Epithelial cell of prostate (primary cell): ENCODE results near the gene LACTBL1.

Experiments
- DNase-seq: peaks from one replicate; pipeline ENCODE4 v3.0.0-alpha.2; 2011; ENCODE audit warnings: low read depth, low spot score
- H3K27ac ChIP-seq: fragments of 450-650 bp; 2 replicates; pipeline ENCODE4 v1.5.1; 2017; ENCODE audit warnings: mild to moderate bottlenecking

Gene LACTBL1

GRCh38 chr1:22978299-22978698, 5.6 kb upstream of the LACTBL1 start:
- no peak for DNase-seq
- peak overlapping the region; percentile 1 for H3K27ac ChIP-seq

DNA sequence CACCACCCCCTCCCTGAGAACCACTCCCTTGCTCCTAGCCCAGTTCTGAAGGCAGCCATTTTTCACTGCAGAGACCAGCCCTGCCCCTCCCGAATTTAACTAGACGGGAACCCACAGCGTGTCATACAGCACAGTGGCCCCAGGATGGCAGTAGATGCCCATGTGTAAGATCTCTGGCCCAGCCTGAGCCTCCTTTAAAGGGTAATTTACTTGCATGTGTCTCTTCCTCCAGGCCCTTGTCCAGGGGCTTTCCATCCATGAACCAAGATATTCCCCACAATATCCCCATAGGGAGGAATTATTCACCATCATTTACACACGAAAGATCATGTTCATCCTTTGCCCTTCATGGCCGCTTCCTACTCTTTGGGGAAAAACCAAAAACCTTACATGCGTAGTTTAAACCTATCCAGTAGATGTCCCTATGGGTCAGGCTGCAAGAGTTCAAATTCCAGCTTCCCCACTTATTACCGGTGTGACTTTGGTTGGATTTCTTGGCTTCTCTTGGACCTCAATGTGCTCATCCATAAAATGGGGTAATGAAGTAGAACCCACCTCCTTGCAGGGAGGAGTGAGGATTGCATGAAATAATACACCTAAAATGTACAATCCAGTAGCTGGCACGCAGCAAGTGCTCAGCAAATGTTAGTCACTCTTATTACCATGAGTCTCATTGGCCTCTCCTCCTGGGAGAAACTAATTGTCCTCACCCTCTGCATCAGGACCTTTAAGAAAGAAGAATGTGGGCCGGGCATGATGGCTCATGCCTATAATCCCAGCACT, 4.0 kb upstream of the LACTBL1 start:
- peak overlapping the region; percentile 9 for H3K27ac ChIP-seq
- DNase-seq: no peak

GRCh38 chr1:22976127-22976460, 3.4 kb upstream of the LACTBL1 start:
- no peak for DNase-seq
- H3K27ac ChIP-seq: no peak overlapping the region

GRCh38 chr1:22975694-22976093, 3.0 kb upstream of the LACTBL1 start:
- no peak for DNase-seq
- no peak overlapping the region for H3K27ac ChIP-seq

DNA sequence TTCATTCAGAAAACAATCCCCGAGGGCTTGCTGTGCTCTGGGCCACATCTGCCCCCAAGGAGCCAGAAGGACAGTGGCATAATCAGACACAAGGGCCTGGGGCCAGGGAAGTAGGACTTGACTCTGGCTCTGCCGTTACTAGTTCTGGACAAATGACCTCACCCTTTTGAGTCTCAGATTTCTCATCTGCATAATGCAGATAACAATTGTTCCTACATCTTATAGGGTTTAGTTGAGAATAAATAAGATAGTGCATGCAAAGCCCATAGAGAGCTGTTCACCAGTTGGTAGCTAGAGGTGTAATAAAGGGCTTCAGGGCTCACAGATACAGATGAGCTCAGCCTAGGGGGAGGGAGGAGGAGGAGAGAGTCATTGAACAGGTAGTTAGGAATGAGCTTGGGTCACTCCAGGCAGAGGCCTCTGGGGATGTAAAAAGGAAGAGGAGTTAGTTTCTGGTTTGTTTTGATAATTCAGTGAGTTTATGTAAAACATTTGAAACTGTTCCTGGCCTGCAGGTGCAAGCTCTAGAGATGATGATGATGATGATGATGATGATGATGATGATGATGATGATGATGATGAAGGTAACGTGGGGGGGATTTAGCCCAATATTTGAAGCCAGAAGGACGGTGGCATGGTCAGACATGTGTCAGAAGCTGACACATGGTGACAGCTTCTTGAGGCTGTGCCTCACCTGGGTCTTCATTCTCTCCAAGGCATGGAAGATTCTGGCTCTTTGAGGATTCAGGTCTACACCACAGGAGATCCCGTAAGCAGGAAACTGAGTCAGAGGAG, 858 bp downstream of the LACTBL1 start:
- no peak for DNase-seq
- H3K27ac ChIP-seq: no peak overlapping the region

GRCh38 chr1:22971161-22971560, 1.5 kb downstream of the LACTBL1 start:
- DNase-seq: no peak
- H3K27ac ChIP-seq: no peak overlapping the region

DNA sequence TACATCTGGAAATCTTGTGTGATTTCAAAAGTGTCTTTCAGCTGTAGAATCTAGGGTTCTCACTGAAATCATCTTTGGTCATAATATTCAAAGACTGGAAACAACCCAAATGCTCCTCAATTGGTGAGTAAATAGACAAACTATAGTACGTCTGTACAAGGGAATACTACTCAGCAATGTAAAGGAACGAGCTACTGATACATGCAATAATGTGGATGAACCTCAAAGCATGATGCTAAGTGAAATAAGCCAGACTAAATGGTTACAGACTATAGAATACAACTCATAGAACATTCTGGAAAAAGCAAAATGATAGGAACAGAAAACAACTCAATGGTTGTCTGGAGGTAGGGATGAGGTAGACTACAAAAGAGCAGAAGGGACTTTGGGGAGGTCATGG, 2.6 kb downstream of the LACTBL1 start:
- no peak overlapping the region for H3K27ac ChIP-seq
- DNase-seq: no peak

GRCh38 chr1:22969304-22969709, 3.4 kb downstream of the LACTBL1 start:
- DNase-seq: no peak
- no peak overlapping the region for H3K27ac ChIP-seq

- no peak overlapping the region for H3K27ac ChIP-seq
- DNase-seq: no peak
These were observed 4.8 kb downstream of the LACTBL1 start for GRCh38 chr1:22967833-22968232.

DNA sequence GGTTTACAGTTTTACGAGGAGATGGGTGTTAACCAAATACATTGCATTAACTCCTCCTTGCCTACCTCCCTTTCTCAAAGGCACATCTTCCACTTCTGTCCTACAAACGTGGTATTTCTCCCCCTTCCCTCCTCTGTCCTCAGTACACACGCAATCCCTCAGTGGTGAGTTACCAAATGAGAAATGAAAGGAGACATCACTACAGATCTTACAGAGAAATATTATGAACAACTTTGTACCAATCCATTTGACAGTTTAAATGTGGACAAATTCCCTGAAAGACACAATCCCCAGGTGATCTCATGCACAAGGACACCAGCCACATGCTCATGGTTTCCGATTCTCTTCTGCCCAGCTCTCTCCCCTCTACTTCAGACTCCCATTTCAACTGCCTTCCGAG, 6.4 kb downstream of the LACTBL1 start:
- no peak for DNase-seq
- no peak overlapping the region for H3K27ac ChIP-seq

GRCh38 chr1:22963044-22963677, 9.5 kb downstream of the LACTBL1 start:
- no peak for DNase-seq
- no peak overlapping the region for H3K27ac ChIP-seq

DNA sequence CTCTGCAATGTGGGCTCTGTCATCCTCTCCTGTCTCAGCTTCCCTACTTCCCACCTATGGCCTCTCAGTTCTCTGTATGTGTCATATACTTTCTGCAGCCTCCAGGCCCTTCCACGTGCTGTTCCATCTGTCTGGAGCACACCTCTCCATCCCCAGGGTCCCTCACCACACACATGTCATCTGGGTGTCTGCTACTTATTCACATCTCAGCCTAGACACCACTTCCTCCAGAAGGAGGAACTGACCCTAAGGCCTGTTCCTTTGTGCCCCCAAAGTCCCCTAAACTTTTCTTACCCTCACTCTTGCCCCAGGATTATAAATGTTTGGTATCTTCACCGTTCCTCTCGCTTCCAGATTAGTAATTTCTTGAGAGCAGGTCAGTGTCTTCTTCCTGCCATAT, 10.1 kb downstream of the LACTBL1 start:
- no peak for DNase-seq

DNA sequence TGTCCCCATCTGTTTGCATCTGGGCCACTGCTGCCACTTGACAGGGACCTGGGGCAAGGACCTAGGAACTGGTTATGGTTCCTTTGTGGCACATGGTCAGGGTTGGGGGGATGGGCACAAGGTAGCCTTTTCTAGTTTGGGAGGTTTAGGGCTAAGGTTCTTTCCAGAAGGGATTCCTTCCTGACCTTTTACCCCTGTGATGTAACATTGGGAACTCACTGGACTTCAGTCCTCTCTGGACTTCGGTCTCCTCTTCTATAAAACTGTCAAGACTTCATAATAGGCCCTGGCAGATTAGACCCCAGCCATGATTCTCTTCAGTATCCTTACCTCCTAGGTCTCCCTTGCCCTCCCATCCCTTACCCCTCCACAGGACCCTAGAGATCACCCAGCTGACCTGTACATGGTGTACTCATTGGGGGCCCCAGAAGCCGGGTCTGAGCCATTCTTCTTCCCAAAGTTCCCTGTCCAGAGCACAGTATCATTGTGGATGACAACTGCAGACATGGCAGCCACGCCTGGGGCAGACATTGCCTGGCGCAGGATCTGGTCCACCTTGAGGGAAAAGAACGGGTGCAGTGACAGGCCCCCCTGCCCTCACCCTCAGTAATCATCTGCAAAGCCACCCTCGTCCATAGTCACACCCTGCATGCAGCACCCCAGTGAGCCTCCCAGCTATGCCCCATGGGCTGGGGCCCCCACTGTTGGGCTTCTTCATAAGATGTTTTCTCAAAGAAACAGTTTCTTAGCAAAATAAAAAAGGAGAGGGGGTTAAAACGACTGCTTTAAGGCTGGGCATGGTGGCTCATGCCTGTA, 12.9 kb downstream of the LACTBL1 start:
- DNase-seq: no peak

More for the DNA sequence above, 10.1 kb downstream of the LACTBL1 start:
- no peak overlapping the region for H3K27ac ChIP-seq

GRCh38 chr1:22958556-22958955, 14.1 kb downstream of the LACTBL1 start:
- DNase-seq: no peak
- no peak overlapping the region for H3K27ac ChIP-seq

More for the DNA sequence above, 12.9 kb downstream of the LACTBL1 start:
- H3K27ac ChIP-seq: no peak overlapping the region

DNA sequence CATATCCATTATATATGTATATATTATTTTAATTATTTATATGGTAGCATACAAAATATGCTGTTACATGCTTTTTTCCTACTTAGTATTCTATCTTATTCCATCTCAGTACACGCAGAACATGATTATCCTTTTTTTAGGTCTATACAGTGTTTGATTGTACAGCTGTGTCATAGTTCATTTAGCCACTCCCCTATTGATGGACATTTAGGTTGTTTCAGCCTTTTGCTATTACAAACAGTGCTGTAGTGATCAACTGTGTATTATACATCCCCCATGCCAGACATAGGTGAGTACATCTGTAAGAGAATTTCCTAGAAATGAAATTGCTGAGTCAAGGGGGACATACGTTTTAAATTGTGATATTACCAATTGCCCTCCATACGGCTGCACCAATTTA, 15.6 kb downstream of the LACTBL1 start:
- DNase-seq: no peak
- H3K27ac ChIP-seq: no peak overlapping the region

- no peak for DNase-seq
- H3K27ac ChIP-seq: no peak overlapping the region
These were observed 17.5 kb downstream of the LACTBL1 start for GRCh38 chr1:22955146-22955545.

DNA sequence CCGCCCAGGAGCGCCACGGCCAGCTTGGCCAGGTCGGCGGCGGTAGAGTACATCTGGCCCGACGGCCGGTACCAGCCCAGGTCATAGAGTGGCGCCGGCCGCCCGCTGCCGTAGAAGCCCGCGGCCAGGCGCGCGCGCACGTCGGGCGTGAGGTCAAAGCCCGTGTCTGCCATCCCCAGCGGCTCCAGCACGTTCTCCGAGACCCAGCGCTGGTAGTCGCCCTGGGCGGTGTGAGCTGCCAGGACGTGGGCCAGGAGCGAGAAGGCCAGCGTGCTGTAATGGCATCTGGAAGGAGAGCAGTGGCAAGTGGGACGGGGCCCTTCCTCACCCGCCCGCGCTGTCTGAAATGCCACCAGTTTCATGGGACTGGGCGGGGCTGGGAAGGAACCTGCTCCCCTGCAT, 18.9 kb downstream of the LACTBL1 start:
- no peak for DNase-seq
- H3K27ac ChIP-seq: no peak overlapping the region

GRCh38 chr1:22953057-22953739, 19.5 kb downstream of the LACTBL1 start:
- no peak overlapping the region for H3K27ac ChIP-seq
- no peak for DNase-seq

DNA sequence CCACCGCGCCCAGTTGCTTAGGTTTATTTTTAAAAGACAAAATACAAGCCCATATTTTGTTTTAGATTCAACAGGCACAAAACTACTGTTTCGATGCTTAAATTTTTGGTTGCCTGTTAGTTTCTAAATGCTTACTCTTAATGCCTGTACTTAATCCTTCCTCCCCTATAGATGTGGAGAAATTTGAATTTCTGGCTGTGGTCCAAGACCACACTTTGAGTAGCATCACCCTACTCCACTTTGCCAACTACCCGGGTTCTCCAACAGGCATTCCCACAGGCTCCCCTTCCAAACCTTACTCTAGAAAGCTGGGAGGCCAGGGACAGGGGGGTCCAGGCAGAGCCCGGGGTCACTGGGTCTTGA, 20.0 kb downstream of the LACTBL1 start:
- H3K27ac ChIP-seq: no peak overlapping the region
- no peak for DNase-seq

DNA sequence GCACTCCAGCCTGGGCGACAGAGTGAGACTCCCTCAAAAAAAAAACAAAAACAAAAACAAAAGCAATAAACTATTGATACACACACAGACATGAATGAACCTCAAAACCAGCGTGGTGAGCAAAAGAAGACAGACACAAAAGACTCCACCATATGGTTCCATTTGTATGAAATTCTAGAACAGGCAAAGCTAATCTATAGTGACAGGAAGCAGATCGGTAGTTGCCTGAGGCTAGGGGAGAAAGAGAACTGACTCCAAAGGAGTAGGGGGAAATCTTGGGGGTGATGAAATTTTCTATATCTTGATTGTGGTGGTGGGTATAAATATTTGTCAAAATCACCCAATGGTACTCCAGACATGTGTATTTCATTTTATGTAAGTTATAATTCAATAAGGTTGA, 20.9 kb downstream of the LACTBL1 start:
- DNase-seq: no peak
- H3K27ac ChIP-seq: no peak overlapping the region
